Ovary (tissue), 3 donors: ENCODE measurements around the gene LONRF2.

ENCODE experiments used
- CTCF ChIP-seq, 3 donors: fragments of 450-650 bp in 2 of 3; fragments of 200-600 bp in 1 of 3; IDR thresholded peaks; one replicate each; pipeline versions ENCODE4 v1.5.1 to v1.8.0; 2016 to 2022; ENCODE audit warnings: antibody characterized with exemption in 3 of 3, mild to moderate bottlenecking in 1 of 3
- POLR2A ChIP-seq: fragments of 450-650 bp; IDR thresholded peaks from one replicate; pipeline ENCODE4 v1.6.1; 2017; ENCODE audit warnings: antibody characterized with exemption, mild to moderate bottlenecking, moderate library complexity
- donor health status: DM: no; HTN: no; CAD: no.

GRCh38 chr2:100274076-100274475 is 48.2 kb downstream of the LONRF2 start:
- TF ChIP-seq CTCF (IDR thresholded peaks at IDR 0.05) (no peak), POLR2A (no peak)
